AG04449 (cell line): ENCODE data around the gene FRMD4B.
"Not testable (repeated sequence)": the region's sequence is repeated elsewhere in the genome, so short reads cannot be mapped to it uniquely, and the experiment has no call there.

Experiments
- CTCF ChIA-PET: fragments of 350-600 bp; formaldehyde crosslinking; extraction: SDS; loops from one replicate; lab custom pipeline; 2021; ENCODE audit warnings: antibody characterized with exemption; lab: Yijun Ruan, JAX
- POLR2A ChIA-PET: fragments of 400-600, 350-600 bp; formaldehyde crosslinking; extraction: SDS; loops from one replicate; lab custom pipeline; 2020; ENCODE audit warnings: antibody characterized with exemption, inconsistent platforms; lab: Yijun Ruan, JAX
- DNase-seq: peaks from one replicate; pipeline ENCODE4 v3.0.0-alpha.2; 2010; ENCODE audit warnings: low read depth, low spot score
- H3K4me3 ChIP-seq: 2 replicates; pipeline ENCODE4 v1.5.1; 2011; ENCODE audit warnings: low read depth, mild to moderate bottlenecking, control low read depth, low read length
- CTCF ChIP-seq: IDR thresholded peaks from one replicate; pipeline ENCODE4 v1.5.1; 2011; ENCODE audit warnings: mild to moderate bottlenecking, moderate library complexity, low read length, control low read depth, inconsistent platforms; ENCODE audit not compliant: insufficient read depth; ENCODE audit errors: missing control alignments

FRMD4B gene

GRCh38 chr3:69266585-69266984, 119.3 kb downstream of the FRMD4B start:
- DNase-seq, result no peak
- no peak overlapping the region for H3K4me3 ChIP-seq
- ChIA-PET POLR2A (no interaction called here), CTCF (no interaction called here)
- TF ChIP-seq CTCF, result no peak

- CTCF ChIA-PET, result not testable (repeated sequence)
These were observed 119.8 kb downstream of the FRMD4B start for GRCh38 chr3:69266071-69266470.

GRCh38 chr3:69260843-69261405, 125.0 kb downstream of the FRMD4B start:
- DNase-seq, H3K4me3 ChIP-seq, POLR2A ChIA-PET: not testable (repeated sequence)
- CTCF ChIA-PET, result interaction anchor here (0.6 to 1.4 kb wide), 2 partner anchors 45 to 49 kb away, joined by 3 to 4 read pairs; no protein-coding TSS in a partner anchor

More at GRCh38 chr3:69266071-69266470, 119.8 kb downstream of the FRMD4B start:
- POLR2A ChIA-PET, DNase-seq, H3K4me3 ChIP-seq: not testable (repeated sequence)

GRCh38 chr3:69260216-69260787, 125.6 kb downstream of the FRMD4B start:
- ChIA-PET POLR2A (no interaction called here), CTCF (interaction anchor here (0.6 to 1.4 kb wide), 2 partner anchors 46 to 48 kb away, joined by 3 to 4 read pairs; no protein-coding TSS in a partner anchor)
- no peak overlapping the region for H3K4me3 ChIP-seq
- no peak for TF ChIP-seq CTCF
- no peak for DNase-seq

- TF ChIP-seq CTCF, result no peak
- ChIA-PET CTCF (interaction anchor here (0.8 to 1.5 kb wide), 2 partner anchors 47 to 98 kb away, joined by 3 to 4 read pairs; no protein-coding TSS in a partner anchor), POLR2A (no interaction called here)
- no peak for DNase-seq
- no peak overlapping the region for H3K4me3 ChIP-seq
These were observed 126.8 kb downstream of the FRMD4B start for GRCh38 chr3:69259125-69259524.

- CTCF ChIA-PET, result no interaction called here
- POLR2A ChIA-PET, result no interaction called here
- no peak overlapping the region for H3K4me3 ChIP-seq
- no peak for DNase-seq
- no peak for TF ChIP-seq CTCF
These were observed 130.0 kb downstream of the FRMD4B start for GRCh38 chr3:69255928-69256327.

GRCh38 chr3:69254351-69254750, 131.5 kb downstream of the FRMD4B start:
- TF ChIP-seq CTCF, result no peak
- no peak for DNase-seq
- CTCF ChIA-PET, result no interaction called here
- no peak overlapping the region for H3K4me3 ChIP-seq
- POLR2A ChIA-PET, result no interaction called here
